CD4-positive, alpha-beta T cell (primary cell): ENCODE measurements around the gene MRPS14. TPM values are rescaled to one million over a fixed set of nuclear protein-coding genes. Genes with fewer than 3 reads are reported as not detected.
A peak's percentile ranks its signal among the peaks of the same experiment; 100 is the strongest.

Experiments
- ATAC-seq: fragments of 200-7000 bp; cut with Tn5 transposase; one replicate; pipeline ENCODE4 v1.10.0; 2022; ENCODE audit warnings: mild to moderate bottlenecking; ENCODE audit not compliant: poor library complexity
- CTCF ChIA-PET: fragments of 350-600 bp; sonication (Branson Sonifier 250); formaldehyde crosslinking; loops from one replicate; lab custom pipeline; 2021; ENCODE audit warnings: antibody characterized with exemption, inconsistent platforms; lab: Charles Lee
- POLR2A ChIA-PET: fragments of 350-600 bp; sonication (Branson Sonifier 250); formaldehyde crosslinking; loops from one replicate; lab custom pipeline; 2021; ENCODE audit warnings: antibody characterized with exemption, inconsistent platforms; lab: Charles Lee
- DNase-seq, 14 experiments: peaks; one replicate each; pipeline ENCODE4 v3.0.0-alpha.2; 2013 to 2020; ENCODE audit warnings: mixed read lengths in 2 of 14
- H3K27ac ChIP-seq, 2 donors: one replicate each; pipeline versions ENCODE4 v1.5.1 to v1.7.0; 2013; ENCODE audit warnings: low read length in 2 of 2, low read depth in 1 of 2, mild to moderate bottlenecking in 1 of 2
- H3K27me3 ChIP-seq, 2 experiments: 1 replicate in 1 of 2; 2 replicates in 1 of 2; pipeline versions ENCODE4 v1.6.1 to v1.7.0; 2013; ENCODE audit warnings: low read length in 2 of 2, control low read depth in 1 of 2, mild to moderate bottlenecking in 1 of 2, moderate library complexity in 1 of 2; ENCODE audit not compliant: insufficient read depth in 2 of 2, control insufficient read depth in 1 of 2
- H3K36me3 ChIP-seq: one replicate; pipeline ENCODE4 v1.6.1; 2013; ENCODE audit warnings: low read length, control low read depth; ENCODE audit not compliant: insufficient read depth
- H3K4me1 ChIP-seq: one replicate; pipeline ENCODE4 v1.6.1; 2013; ENCODE audit warnings: low read length, control low read depth; ENCODE audit not compliant: insufficient read depth
- H3K4me3 ChIP-seq: one replicate; pipeline ENCODE4 v1.5.1; 2013; ENCODE audit warnings: mild to moderate bottlenecking, low read length, moderate library complexity
- H3K9me3 ChIP-seq, 2 experiments: 1 replicate in 1 of 2; 2 replicates in 1 of 2; pipeline versions ENCODE4 v1.6.1 to v1.7.0; 2013; ENCODE audit warnings: low read length in 2 of 2, mild to moderate bottlenecking in 2 of 2, control low read depth in 1 of 2, moderate library complexity in 1 of 2; ENCODE audit not compliant: control insufficient read depth in 1 of 2, insufficient read depth in 1 of 2
- H3K27ac Mint-ChIP-seq: one replicate; pipeline ENCODE4 v1.8.0; 2020; ENCODE audit warnings: mixed read lengths
- H3K27me3 Mint-ChIP-seq: one replicate; pipeline ENCODE4 v1.8.0; 2021; ENCODE audit warnings: mixed read lengths
- H3K36me3 Mint-ChIP-seq: one replicate; pipeline ENCODE4 v1.8.0; 2021; ENCODE audit warnings: low read depth, mixed read lengths
- H3K4me1 Mint-ChIP-seq: one replicate; pipeline ENCODE4 v1.8.0; 2021; ENCODE audit warnings: low read depth, mixed read lengths
- H3K4me3 Mint-ChIP-seq: one replicate; pipeline ENCODE4 v1.8.0; 2020; ENCODE audit warnings: mild to moderate bottlenecking, mixed read lengths
- H3K9me3 Mint-ChIP-seq: one replicate; pipeline ENCODE4 v1.8.0; 2020; ENCODE audit warnings: mixed read lengths
- intact Hi-C, 2 experiments: fragments of 100-400 bp; cut with DNase I in 1 of 2; cut with micrococcal nuclease in 1 of 2; formaldehyde crosslinking; loops; one replicate each; pipeline versions ENCODE4 v1.15.1 to v1.9.0; 2023 to 2025; cut with DNase I, micrococcal nuclease
- total RNA-seq, 174 experiments: library from RNA in 2 of 174; stranded (reverse) in 2 of 174; gene quantifications; one replicate each; pipeline ENCODE4 v1.2.3 and lab custom pipeline; 2021 to 2026
- TF ChIP-seq, protein P1 (sequence below): fragments of 200-600 bp; IDR thresholded peaks from one replicate; pipeline ENCODE4 v1.8.0; 2022; ENCODE audit warnings: antibody characterized with exemption, mild to moderate bottlenecking

Gene MRPS14
- total RNA-seq, 2 experiments from 2014 or later = 8.5 to 9.6 TPM

GRCh38 chr1:174999936-175000696 lies 23.1 kb downstream of the MRPS14 start, which contains the start of gene CACYBP:
CACYBP (plus strand) TSS chr1:174999947; CDS start chr1:175000181, 234 bp downstream.
- peak in 5 of 14 experiments; percentile 20 to 56 (median 32) for DNase-seq
- peaks cover 51% of the 10 kb centered on the region for H3K4me1 Mint-ChIP-seq
- no peaks in the 10 kb centered on the region for H3K27me3 Mint-ChIP-seq
- H3K9me3 ChIP-seq = no peaks in the 10 kb centered on the region
- TF ChIP-seq, protein P1, sequence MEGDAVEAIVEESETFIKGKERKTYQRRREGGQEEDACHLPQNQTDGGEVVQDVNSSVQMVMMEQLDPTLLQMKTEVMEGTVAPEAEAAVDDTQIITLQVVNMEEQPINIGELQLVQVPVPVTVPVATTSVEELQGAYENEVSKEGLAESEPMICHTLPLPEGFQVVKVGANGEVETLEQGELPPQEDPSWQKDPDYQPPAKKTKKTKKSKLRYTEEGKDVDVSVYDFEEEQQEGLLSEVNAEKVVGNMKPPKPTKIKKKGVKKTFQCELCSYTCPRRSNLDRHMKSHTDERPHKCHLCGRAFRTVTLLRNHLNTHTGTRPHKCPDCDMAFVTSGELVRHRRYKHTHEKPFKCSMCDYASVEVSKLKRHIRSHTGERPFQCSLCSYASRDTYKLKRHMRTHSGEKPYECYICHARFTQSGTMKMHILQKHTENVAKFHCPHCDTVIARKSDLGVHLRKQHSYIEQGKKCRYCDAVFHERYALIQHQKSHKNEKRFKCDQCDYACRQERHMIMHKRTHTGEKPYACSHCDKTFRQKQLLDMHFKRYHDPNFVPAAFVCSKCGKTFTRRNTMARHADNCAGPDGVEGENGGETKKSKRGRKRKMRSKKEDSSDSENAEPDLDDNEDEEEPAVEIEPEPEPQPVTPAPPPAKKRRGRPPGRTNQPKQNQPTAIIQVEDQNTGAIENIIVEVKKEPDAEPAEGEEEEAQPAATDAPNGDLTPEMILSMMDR = no peak
- ChIA-PET POLR2A (interaction anchor here (0.6 to 4.9 kb wide), 43 partner anchors 10 to 1524 kb away, joined by 3 to 338 read pairs (median 5); partner anchors contain the start of genes CENPL, COP1, DARS2 and GAS5), CTCF (interaction anchor here (1.0 to 4.5 kb wide), 9 partner anchors 13 to 1285 kb away, joined by 3 to 30 read pairs (median 4); partner anchors contain the start of genes KLHL20 and MRPS14)
- no peak within 1 kb of the TSS for H3K27ac Mint-ChIP-seq
- no peaks in the 10 kb centered on the region for H3K27me3 ChIP-seq
- H3K4me3 Mint-ChIP-seq = no peak within 1 kb of the TSS
- peaks cover 7% of the 10 kb centered on the region for H3K36me3 ChIP-seq
- intact Hi-C loops = loop anchor here (1.0 to 10.0 kb wide), 11 partner anchors 23 to 1518 kb away; partner anchors contain the start of genes GAS5 (in 1 of the 2), KLHL20 (in 1 of the 2), MRPS14 (in 1 of the 2) and RABGAP1L (in 1 of the 2)
- ATAC-seq = no peak
- H3K27ac ChIP-seq = peak within 1 kb of the TSS; percentile 96 to 100
- H3K4me1 ChIP-seq = peaks cover 23% of the 10 kb centered on the region
- peak within 1 kb of the TSS; percentile 74 for H3K4me3 ChIP-seq
- H3K36me3 Mint-ChIP-seq = peaks cover 21% of the 10 kb centered on the region
- no peaks in the 10 kb centered on the region for H3K9me3 Mint-ChIP-seq

DNA sequence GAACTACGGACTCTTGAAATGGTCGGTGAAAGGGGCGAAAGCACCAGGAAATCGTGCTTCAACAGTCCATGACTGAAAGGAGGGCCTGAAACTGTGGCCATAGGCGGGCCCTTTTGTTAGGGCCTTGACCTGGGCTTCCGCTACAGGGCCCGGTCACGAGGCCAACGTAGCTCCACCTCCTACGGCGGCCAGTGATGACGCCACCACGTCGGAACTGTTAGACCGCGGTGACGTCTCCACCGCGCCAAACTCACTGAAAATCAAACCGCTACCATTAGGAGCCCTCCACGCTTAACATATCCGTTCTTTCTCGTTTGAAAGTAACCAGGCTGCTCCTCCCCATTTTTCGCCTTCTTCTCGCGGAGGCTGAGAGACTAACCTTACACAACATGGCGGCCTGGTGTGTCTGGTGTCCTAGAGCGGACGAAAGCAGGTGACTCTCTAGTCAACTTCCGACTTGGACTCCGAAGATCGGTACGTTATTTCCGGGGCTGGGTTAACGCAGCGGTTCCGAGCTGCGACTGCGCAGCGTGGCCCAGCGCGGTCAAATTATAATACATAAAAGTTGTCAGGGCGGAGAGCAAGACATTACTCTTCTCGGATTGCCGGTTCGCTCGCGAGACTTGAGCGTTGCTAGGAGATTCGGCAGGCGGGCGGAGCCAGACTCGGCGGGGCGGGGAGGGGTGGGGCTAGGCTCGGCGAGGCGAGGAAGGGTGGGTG lies 23.8 kb downstream of the MRPS14 start:
- no peaks in the 10 kb centered on the region for H3K9me3 ChIP-seq
- Mint-ChIP-seq H3K9me3 (no peaks in the 10 kb centered on the region), H3K36me3 (peaks cover 16% of the 10 kb centered on the region), H3K4me3 (no peak overlapping the region), H3K27me3 (no peaks in the 10 kb centered on the region), H3K4me1 (peaks cover 46% of the 10 kb centered on the region), H3K27ac (no peak overlapping the region)
- TF ChIP-seq, protein P1 = no peak
- no peaks in the 10 kb centered on the region for H3K27me3 ChIP-seq
- peaks cover 23% of the 10 kb centered on the region for H3K4me1 ChIP-seq
- ATAC-seq = peak; percentile 75
- H3K27ac ChIP-seq = peak overlapping the region; percentile 96 to 100
- CTCF ChIA-PET = interaction anchor here (0.8 to 4.5 kb wide), 9 partner anchors 10 to 199 kb away, joined by 3 to 30 read pairs (median 7); partner anchors contain the start of gene MRPS14
- intact Hi-C loops = loop anchor here (1.0 to 5.0 kb wide), 8 partner anchors 24 to 1132 kb away; partner anchors contain the start of genes GAS5 (in 1 of the 2), MRPS14 (in 1 of the 2) and ZBTB37 (in 1 of the 2)
- H3K4me3 ChIP-seq = peak overlapping the region; percentile 70
- peaks cover under 1% of the 10 kb centered on the region for H3K36me3 ChIP-seq
- POLR2A ChIA-PET = interaction anchor here (0.6 to 4.9 kb wide), 51 partner anchors 9 to 1794 kb away, joined by 3 to 338 read pairs (median 5); partner anchors contain the start of genes CENPL, COP1, DARS2 and GAS5
- DNase-seq = peak; percentile 95 to 99 (median 97)
